ENCODE measurements around the gene WWC2. TPM values are rescaled to one million over a fixed set of nuclear protein-coding genes. Genes with fewer than 3 reads are reported as not detected.

WWC2 gene
- polyA plus RNA-seq, 2 of the 4 experiments (the other 2 are of a cell fraction): 14.9 to 26.9 TPM

- TF ChIP-seq NFE2L2 (conservative IDR thresholded peaks at IDR 0.05; ENCODE audit: low read length): no peak
- TF ChIP-seq JUN (IDR thresholded peaks at IDR 0.05): no peak
- no peak for TF ChIP-seq RARB (CRISPR knock-in tag; IDR thresholded peaks at IDR 0.05)
- no peak for TF ChIP-seq BCL3 (IDR thresholded peaks at IDR 0.05)
- no peak for TF ChIP-seq EHF (CRISPR knock-in tag; IDR thresholded peaks at IDR 0.05)
- TF ChIP-seq GATA3 (IDR thresholded peaks at IDR 0.05; ENCODE audit: borderline replicate concordance): no peak
- no peak for TF ChIP-seq NR3C1 (IDR thresholded peaks at IDR 0.05)
- no peak for TF ChIP-seq HOXB13 (CRISPR knock-in tag; IDR thresholded peaks at IDR 0.05; ENCODE audit: low read depth)
- TF ChIP-seq REST (IDR thresholded peaks at IDR 0.05): no peak
- no peak for TF ChIP-seq EP300 (IDR thresholded peaks at IDR 0.05)
- DNase-seq (ENCODE audit: low read depth in 1 of 2, low spot score in 1 of 2) (no peak), ATAC-seq (no peak), FAIRE-seq (no peak)
- CTCF ChIA-PET: interaction anchor here (0.6 kb wide), 1 partner anchor 16 kb away, joined by 3 read pairs; no protein-coding TSS in a partner anchor
- Histone ChIP-seq H3K4me1 (peaks cover 32% of the 10 kb centered on the region), H3K4me3 (no peak overlapping the region), H3K27ac (no peak overlapping the region), H3K4me2 (no peak overlapping the region), H3K9me3 (no peaks in the 10 kb centered on the region)
- POLR2A ChIA-PET: no interaction called here
- WGBS (ENCODE audit: missing lambda C conversion rate): 88% methylated on average over 3 of the region's 3 CpGs
Measured at GRCh38 chr4:183163135-183163534, 64.1 kb downstream of the WWC2 start.

GRCh38 chr4:183164963-183165362 is 65.9 kb downstream of the WWC2 start:
- TF ChIP-seq RNF2 (IDR thresholded peaks at IDR 0.05; ENCODE audit: borderline replicate concordance, low read depth): no peak
- TF ChIP-seq TP53 (CRISPR knock-in tag; IDR thresholded peaks at IDR 0.05): no peak
- TF ChIP-seq POLR2AphosphoS2 (conservative IDR thresholded peaks at IDR 0.05; ENCODE audit: low read length): no peak
- no peak for TF ChIP-seq BCL3 (IDR thresholded peaks at IDR 0.05)
- TF ChIP-seq HDAC2 (IDR thresholded peaks at IDR 0.05): no peak
- TF ChIP-seq RFX5 (IDR thresholded peaks at IDR 0.05): no peak
- no peak for TF ChIP-seq SREBF2 (IDR thresholded peaks at IDR 0.05)
- TF ChIP-seq FOXS1 (CRISPR knock-in tag; IDR thresholded peaks at IDR 0.05): no peak
- no peak for TF ChIP-seq NFE2L2 (conservative IDR thresholded peaks at IDR 0.05; ENCODE audit: low read length)
- no peak for TF ChIP-seq CTCF (IDR thresholded peaks at IDR 0.05)
- no peak for TF ChIP-seq REST (IDR thresholded peaks at IDR 0.05)
- TF ChIP-seq KDM5A (IDR thresholded peaks at IDR 0.05): no peak
- TF ChIP-seq EP300 (IDR thresholded peaks at IDR 0.05): no peak
- TF ChIP-seq CBX2 (IDR thresholded peaks at IDR 0.05; ENCODE audit: borderline replicate concordance, low read depth): no peak
- TF ChIP-seq FOSL2 (IDR thresholded peaks at IDR 0.05): no peak
- no peak for TF ChIP-seq FOSL2 (CRISPR knock-in tag; IDR thresholded peaks at IDR 0.05)
- TF ChIP-seq MAFK (IDR thresholded peaks at IDR 0.05; ENCODE audit: partially characterized antibody): no peak
- no peak for TF ChIP-seq ZC3H11A (IDR thresholded peaks at IDR 0.05)
- no peak for TF ChIP-seq PHF8 (IDR thresholded peaks at IDR 0.05; ENCODE audit: borderline replicate concordance, low read depth)
- no peak for TF ChIP-seq HEYL (CRISPR knock-in tag; IDR thresholded peaks at IDR 0.05)
- no peak for TF ChIP-seq HOXB13 (CRISPR knock-in tag; IDR thresholded peaks at IDR 0.05; ENCODE audit: low read depth)
- ATAC-seq (peak in 1 of 2 experiments; percentile 50; a peak in 3 of 6 replicates), FAIRE-seq (no peak), DNase-seq (ENCODE audit: low read depth in 1 of 2, low spot score in 1 of 2) (no peak)
- Histone ChIP-seq H3K4me3 (no peak overlapping the region), H3K4me1 (peaks cover 34% of the 10 kb centered on the region), H3K9me3 (no peaks in the 10 kb centered on the region), H3K27ac (peak overlapping the region; percentile 37 to 55; a peak in 4 of 6 replicates), H3K4me2 (peak overlapping the region; percentile 63)
- POLR2A ChIA-PET: interaction anchor here (1.3 kb wide), 1 partner anchor 66 kb away, joined by 3 read pairs; no protein-coding TSS in a partner anchor
- WGBS (ENCODE audit: missing lambda C conversion rate): 21% methylated on average over 1 of the region's 1 CpG
- CTCF ChIA-PET: interaction anchor here (1.1 kb wide), 1 partner anchor 8 kb away, joined by 3 read pairs; no protein-coding TSS in a partner anchor

Data from A549 (cell line).